Activated CD4-positive, alpha-beta T cell treated with anti-CD3 and anti-CD28 coated beads, Interleukin-2, Interleukin-6, amounts not matched to agents 100 ng/mL and 50 ng/mL, durations not matched to agents 16 hours and 8 hours (primary cell): ENCODE measurements around the gene HMCN1.

Source experiments
- DNase-seq: peaks from one replicate; pipeline ENCODE4 v3.0.0-alpha.2; 2020

HMCN1 gene

GRCh38 chr1:186046437-186047211 lies 312.4 kb downstream of the HMCN1 start:
- DNase-seq: no peak

- no peak for DNase-seq
These were observed 316.2 kb downstream of the HMCN1 start for GRCh38 chr1:186050360-186050759.

- DNase-seq: no peak
These were observed 319.8 kb downstream of the HMCN1 start for GRCh38 chr1:186054003-186054402.

- no peak for DNase-seq
These were observed 320.7 kb downstream of the HMCN1 start for GRCh38 chr1:186054932-186055331.

- no peak for DNase-seq
These were observed 321.7 kb downstream of the HMCN1 start for GRCh38 chr1:186055846-186056245.

GRCh38 chr1:186057086-186057485 lies 322.9 kb downstream of the HMCN1 start:
- no peak for DNase-seq

GRCh38 chr1:186059311-186059710 lies 325.1 kb downstream of the HMCN1 start:
- DNase-seq: no peak

GRCh38 chr1:186059752-186060151 lies 325.6 kb downstream of the HMCN1 start:
- DNase-seq: no peak

GRCh38 chr1:186060226-186060625 lies 326.0 kb downstream of the HMCN1 start:
- no peak for DNase-seq

GRCh38 chr1:186063091-186063657 lies 329.0 kb downstream of the HMCN1 start:
- DNase-seq: no peak

- DNase-seq: no peak
These were observed 332.2 kb downstream of the HMCN1 start for GRCh38 chr1:186066411-186066810.

GRCh38 chr1:186073697-186074096 lies 339.5 kb downstream of the HMCN1 start:
- no peak for DNase-seq

GRCh38 chr1:186076006-186076405 lies 341.8 kb downstream of the HMCN1 start:
- no peak for DNase-seq

GRCh38 chr1:186078245-186078644 lies 344.1 kb downstream of the HMCN1 start:
- DNase-seq: peak; percentile 49

- no peak for DNase-seq
These were observed 345.0 kb downstream of the HMCN1 start for GRCh38 chr1:186079084-186079684.

- DNase-seq: peak; percentile 44
These were observed 348.2 kb downstream of the HMCN1 start for GRCh38 chr1:186082235-186082937.

- DNase-seq: no peak
These were observed 352.4 kb downstream of the HMCN1 start for GRCh38 chr1:186086583-186086982.

- no peak for DNase-seq
These were observed 355.7 kb downstream of the HMCN1 start for GRCh38 chr1:186089940-186090339.

GRCh38 chr1:186091222-186091720 lies 357.1 kb downstream of the HMCN1 start:
- DNase-seq: peak; percentile 6

- DNase-seq: no peak
These were observed 359.2 kb downstream of the HMCN1 start for GRCh38 chr1:186093437-186093836.

GRCh38 chr1:186094172-186094571 lies 360.0 kb downstream of the HMCN1 start:
- DNase-seq: no peak

GRCh38 chr1:186099336-186100104 lies 365.3 kb downstream of the HMCN1 start:
- DNase-seq: no peak

GRCh38 chr1:186102107-186102506 lies 367.9 kb downstream of the HMCN1 start:
- DNase-seq: no peak
